ENCODE results near the gene PRKAR1B.

GRCh38 chr7:523347-524336 is 203.4 kb downstream of the PRKAR1B start:
- TF ChIP-seq CTCF (conservative IDR thresholded peaks at IDR 0.05) = no peak
- no peak for TF ChIP-seq EZH2 (IDR thresholded peaks at IDR 0.05; ENCODE audit: low read depth)

Data from PC-9 (cell line).